LNCAP (cell line): ENCODE results near the gene NECTIN1.

ENCODE experiments used
- CTCF ChIP-seq: fragments of 450-650 bp; IDR thresholded peaks from 2 replicates; pipeline ENCODE4 v1.5.1; 2017; ENCODE audit warnings: mild to moderate bottlenecking

NECTIN1 gene

DNA sequence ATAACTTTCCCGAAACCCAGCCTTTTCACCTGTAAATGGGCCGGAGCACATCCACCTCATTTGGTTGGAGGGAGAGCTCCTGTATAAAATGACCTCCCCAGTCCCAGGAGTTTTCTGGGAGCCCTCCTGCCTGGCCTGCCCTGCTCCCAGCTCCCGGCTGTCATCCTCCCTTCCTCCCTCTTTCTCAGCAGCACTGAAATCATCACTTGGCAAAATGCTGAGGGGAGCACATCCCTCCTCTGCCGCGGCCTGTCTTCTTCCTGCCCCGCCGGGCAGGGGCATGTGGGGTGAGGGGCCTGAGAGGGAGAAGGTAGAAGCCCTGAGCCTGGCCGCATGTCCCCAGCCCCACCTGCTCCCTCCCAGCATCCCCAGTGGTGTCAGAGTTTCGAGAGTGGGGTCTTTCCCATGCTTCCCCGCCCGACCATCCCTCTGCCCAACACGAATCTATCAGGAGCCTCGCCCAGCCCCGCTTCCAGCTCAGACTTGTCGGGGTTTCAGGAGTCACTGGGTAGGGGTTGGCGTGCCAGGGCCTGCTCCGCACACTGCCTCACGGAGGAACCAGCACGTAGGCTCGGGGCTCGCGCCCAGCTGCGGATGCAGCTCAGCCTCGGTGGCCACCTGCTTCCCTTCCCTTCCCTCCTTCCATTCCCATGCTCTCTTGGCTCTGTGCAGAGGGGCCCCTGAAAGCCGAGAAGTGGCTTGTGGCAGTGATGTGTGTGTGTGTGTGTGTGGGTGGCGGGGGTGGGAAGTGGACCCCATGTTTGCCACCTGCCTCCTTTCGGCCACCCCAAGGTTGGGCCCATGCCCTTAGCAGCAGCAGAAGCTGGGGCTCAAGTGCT is 37.1 kb downstream of the NECTIN1 start:
- no peak for TF ChIP-seq CTCF

DNA sequence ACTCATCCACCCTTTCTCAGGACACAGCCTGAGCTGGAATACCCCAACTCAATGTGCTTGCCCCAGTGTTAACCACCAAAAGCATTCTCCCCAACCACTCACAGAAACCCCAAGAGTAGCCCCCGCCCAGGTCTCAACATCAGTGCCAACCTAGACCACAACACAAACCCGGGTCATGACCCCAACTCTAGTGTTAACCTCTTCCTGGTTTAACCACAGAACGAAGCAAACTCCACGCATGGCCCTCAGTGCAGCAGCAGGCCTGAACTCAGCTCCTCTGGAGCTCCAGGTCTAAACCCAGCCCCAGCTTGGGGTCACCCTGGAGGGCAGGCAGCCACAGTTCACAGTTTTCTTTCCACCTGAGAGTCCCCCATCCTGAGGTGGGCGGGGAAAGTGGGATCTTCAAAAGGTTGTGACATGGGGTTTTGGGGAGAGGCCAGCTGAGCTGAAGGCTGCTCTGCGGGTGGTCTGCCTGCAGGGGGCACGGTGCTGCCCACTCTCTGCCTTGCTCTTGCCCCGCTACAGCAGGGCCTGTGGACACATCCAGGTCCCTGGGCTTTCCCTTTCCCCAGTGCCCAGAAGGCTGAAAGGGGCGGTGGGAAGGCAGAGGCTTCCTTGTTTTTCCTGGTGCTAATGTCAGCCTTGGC is 37.9 kb downstream of the NECTIN1 start:
- no peak for TF ChIP-seq CTCF

DNA sequence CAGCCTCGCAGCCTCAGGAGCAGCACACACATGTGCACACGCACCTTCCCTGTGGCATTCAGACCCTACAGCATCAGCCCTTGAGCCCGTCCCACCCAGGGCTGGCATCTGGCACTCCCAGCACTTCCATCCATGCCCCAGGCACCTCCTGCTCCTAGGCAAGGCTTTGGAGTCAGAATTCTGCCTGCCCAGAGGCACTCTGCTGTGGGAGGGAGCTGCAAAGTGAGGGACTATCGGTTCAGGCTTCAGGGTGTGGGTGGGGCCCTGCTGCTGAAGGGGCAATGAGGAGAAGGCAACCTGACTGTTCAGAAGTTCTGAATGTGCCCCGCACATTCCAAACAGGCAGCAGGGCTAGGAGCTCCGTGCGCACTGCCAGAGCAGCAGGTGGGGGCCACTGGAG is 39.7 kb downstream of the NECTIN1 start:
- no peak for TF ChIP-seq CTCF

DNA sequence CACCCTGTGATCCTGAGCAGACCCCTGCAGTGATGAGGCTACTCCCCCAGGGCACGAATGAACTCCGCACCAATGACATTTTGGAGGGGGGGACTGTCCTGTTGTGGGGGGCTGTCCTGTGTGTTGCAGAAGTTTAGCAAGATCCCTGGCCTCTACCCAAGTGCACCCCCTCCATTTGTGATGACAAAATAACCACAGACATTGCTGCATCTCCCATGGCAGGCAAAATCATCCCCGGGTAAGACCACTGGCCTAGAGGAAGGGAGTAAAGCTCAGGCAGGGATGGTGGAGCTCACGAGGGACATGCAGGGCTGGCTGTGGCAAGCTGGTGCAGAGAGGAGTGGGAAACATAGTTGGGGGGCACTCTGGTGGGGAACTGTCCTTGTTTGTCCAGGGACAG is 40.6 kb downstream of the NECTIN1 start:
- no peak for TF ChIP-seq CTCF

DNA sequence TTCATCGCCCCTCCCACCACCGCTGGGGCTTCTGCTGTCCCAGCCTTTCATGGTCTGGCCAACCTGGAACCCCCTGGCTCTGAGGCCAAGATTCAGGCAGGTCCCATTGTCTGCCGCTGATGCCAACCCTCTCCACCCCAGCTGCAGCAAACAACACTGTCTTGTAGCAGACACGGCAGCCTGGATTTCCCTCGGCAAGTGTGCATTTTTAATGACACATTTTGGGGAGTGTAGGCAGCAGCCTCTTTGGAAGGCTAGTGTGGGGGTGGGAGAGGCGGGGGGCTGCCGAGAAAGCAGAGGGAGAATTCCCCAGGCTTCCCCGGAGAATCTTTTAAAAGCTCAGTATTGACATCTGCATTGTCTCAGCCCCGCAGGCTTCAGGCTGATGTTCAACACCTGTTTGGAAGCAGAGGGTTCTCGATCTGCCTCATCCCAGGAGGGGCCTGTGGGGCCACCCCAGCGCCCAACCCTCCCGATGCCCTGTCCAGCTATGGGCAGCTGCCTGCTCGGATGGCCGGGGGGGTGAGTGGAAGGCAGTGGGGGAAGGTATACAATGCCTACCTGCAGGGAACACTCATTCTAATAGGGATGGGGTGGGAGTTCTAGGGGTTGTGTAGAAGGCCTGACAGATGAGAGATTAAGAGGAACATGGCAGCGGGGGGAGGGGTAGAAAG is 41.5 kb downstream of the NECTIN1 start:
- no peak for TF ChIP-seq CTCF

- no peak for TF ChIP-seq CTCF
These were observed 42.7 kb downstream of the NECTIN1 start for GRCh38 chr11:119686177-119686882.

GRCh38 chr11:119685111-119685746 is 43.8 kb downstream of the NECTIN1 start:
- TF ChIP-seq CTCF: no peak
